ENCODE data around the gene IMPA2.

The IMPA2 gene

DNA sequence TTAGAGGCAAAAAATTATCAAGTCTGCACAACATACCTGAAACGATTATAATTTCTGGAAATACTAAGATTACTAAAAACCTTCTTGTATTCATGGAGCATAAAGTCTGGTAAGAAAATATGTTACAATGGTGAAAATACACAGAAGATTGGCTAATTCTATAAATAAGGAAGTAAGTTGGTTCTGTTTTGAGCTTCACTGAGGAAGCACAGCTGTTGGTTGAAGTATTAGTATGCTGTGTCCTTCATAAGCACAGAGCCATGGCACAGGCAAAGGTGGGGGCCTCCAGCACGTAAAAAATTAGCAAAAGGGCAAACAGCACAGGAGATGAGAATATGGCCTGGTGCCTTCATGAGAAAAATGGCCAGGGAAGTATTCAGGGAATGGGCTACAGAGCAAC, 72.0 kb downstream of the IMPA2 start:
- TF ChIP-seq, protein P1, sequence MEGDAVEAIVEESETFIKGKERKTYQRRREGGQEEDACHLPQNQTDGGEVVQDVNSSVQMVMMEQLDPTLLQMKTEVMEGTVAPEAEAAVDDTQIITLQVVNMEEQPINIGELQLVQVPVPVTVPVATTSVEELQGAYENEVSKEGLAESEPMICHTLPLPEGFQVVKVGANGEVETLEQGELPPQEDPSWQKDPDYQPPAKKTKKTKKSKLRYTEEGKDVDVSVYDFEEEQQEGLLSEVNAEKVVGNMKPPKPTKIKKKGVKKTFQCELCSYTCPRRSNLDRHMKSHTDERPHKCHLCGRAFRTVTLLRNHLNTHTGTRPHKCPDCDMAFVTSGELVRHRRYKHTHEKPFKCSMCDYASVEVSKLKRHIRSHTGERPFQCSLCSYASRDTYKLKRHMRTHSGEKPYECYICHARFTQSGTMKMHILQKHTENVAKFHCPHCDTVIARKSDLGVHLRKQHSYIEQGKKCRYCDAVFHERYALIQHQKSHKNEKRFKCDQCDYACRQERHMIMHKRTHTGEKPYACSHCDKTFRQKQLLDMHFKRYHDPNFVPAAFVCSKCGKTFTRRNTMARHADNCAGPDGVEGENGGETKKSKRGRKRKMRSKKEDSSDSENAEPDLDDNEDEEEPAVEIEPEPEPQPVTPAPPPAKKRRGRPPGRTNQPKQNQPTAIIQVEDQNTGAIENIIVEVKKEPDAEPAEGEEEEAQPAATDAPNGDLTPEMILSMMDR (IDR thresholded peaks at IDR 0.05; ENCODE audit: low read depth, low read length, missing control alignments) = no peak
- in situ Hi-C loops (cut with HindIII; ENCODE audit: low sequenced_read_pairs) = no loop called here

DNA sequence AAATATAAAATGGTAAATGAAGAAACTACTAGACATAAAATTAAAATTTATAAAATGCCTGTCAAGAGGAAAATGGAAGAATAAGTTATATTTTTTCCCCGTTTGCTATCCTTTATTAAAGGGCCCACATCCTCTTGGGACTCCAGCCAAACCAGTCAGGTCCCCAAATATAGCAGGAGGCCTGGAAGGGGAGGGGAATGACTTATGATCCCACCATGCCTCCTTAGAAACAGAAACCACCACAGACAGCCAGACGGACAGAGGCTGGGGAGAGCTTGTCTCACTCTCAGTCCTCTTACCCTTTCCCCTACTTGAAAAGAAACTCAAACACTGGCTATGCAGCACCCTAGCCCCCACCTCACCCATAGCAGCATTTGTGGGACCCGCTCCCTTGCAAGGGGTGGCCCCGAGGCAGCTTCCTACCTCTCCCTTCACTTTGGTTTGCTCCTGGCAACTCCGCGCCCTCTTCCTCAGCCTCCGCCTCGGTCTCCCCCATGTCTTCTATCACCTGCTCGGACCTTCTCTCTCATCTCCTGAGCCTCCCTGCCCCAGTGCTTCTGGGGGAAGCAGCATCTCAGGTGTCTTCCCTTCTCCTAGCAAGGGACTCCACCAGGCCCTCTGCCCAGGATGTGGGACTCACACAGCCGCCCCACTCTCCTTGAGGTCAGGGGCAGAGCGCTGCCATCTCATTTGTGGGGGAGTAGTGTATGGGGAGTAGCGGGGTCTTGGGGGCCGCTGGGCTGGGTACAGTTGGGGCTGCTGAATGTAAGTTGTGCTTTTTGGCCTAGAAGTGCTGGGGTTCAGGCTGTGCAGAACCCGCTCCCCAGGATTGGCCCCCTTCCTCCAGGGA, 75.0 kb downstream of the IMPA2 start:
- no peak for DNase-seq (ENCODE audit: low read depth)
- H3K4me3 ChIP-seq (ENCODE audit: low read depth, low read length) = no peak overlapping the region
- in situ Hi-C loops (cut with HindIII; ENCODE audit: low sequenced_read_pairs) = no loop called here
- TF ChIP-seq, protein P1 (IDR thresholded peaks at IDR 0.05; ENCODE audit: low read depth, low read length, missing control alignments) = no peak

More for the DNA sequence above, 72.0 kb downstream of the IMPA2 start:
- no peak for DNase-seq (ENCODE audit: low read depth)
- no peak overlapping the region for H3K4me3 ChIP-seq (ENCODE audit: low read depth, low read length)

DNA sequence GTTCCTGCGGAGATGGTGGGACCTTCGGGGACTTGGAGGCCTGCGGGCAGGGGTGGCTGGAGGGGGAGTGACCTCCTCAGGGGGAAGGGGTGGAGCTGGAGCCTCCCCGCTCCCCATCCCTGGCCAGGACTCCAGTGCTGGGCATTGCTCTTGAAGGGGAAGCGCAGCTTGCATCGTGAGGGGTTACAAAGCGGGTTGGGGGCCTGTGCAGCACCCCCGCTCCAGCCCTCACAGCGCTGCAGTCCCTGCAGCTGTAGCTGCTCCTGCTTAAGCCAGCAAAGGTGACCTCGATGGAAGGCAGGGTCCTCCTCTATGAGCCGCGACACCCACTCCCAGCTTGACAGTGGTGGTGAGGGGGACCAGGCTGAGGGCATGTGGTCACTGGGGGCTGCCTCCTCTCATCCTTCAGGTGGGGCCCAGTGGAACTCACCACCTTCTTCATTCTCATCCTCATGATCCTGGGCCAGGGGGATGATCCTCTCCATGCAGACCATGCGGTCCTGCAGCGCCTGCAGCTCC, 75.6 kb downstream of the IMPA2 start:
- DNase-seq (ENCODE audit: low read depth) = no peak
- no peak overlapping the region for H3K4me3 ChIP-seq (ENCODE audit: low read depth, low read length)
- TF ChIP-seq, protein P1 (IDR thresholded peaks at IDR 0.05; ENCODE audit: low read depth, low read length, missing control alignments) = no peak
- in situ Hi-C loops (cut with HindIII; ENCODE audit: low sequenced_read_pairs) = no loop called here

DNA sequence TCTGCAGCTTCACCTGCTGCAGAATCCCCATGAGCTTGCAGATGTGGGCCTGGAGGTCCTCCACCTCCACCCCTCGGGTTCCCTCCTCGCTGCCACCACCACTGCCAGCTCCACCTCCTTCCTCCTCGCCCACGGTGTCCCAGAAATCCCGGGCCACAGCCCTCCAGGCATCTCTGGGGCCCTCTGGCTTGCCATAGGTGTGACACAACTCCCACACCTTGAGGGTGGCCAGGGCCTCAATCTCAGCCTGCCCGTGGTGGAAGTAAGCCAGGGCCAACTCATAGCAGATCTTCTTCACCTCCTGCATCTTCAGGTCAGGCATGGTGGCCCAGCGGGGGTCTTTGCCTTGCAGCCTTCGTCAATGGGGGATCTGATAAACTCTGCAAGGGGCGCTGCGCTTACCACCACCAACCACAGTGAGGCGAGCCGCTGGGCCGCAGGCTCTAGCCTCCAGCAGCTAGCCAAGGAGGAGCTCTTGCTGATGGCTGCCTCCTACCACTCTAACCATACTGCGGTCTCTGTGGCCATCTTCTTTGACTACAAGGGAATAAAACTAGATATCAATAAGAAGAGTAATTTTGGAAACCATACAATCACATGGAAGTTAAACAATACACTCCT, 76.2 kb downstream of the IMPA2 start:
- TF ChIP-seq, protein P1 (IDR thresholded peaks at IDR 0.05; ENCODE audit: low read depth, low read length, missing control alignments) = no peak
- no peak overlapping the region for H3K4me3 ChIP-seq (ENCODE audit: low read depth, low read length)
- in situ Hi-C loops (cut with HindIII; ENCODE audit: low sequenced_read_pairs) = no loop called here
- DNase-seq (ENCODE audit: low read depth) = no peak

DNA sequence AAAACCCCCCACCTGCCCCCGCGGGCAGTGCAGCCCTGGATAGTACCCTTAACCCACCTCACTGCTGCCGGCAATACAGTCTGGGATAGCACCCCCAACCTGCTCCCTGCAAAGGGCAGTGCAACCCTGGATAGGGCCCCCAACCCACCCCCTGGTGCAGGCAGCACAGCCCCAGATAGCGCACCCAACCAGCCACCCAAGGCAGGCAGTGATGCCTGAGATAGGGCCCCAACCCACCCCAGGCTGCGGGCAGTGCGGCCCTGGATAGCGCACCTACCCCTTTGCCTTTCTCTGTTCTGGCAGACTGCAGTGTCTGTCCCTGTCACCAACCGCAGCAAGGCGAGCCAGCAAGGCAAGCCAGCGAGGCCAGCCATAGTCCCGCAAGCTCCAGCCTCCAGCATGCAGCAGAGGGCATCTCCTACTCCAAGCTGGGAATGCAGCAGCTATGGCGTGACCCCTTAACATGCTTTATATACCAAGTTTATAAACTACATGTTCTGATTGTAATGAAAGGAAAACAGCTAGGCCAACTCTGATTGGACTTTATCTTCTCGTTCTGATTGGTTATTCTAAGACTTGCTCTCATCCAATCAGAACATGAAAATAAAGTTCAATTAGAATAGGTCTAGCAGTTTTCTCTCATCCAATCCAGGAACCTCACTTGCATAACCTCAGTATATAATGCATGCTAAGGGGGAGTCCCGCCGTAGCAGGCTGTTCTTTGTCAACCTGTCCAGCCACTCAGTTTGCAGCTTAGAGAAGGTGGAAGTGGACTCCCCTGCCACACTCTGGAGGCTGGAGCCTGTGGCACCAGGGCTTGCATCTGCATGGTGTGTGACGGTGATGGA, 78.3 kb downstream of the IMPA2 start:
- H3K4me3 ChIP-seq (ENCODE audit: low read depth, low read length) = no peak overlapping the region
- in situ Hi-C loops (cut with HindIII; ENCODE audit: low sequenced_read_pairs) = no loop called here
- TF ChIP-seq, protein P1 (IDR thresholded peaks at IDR 0.05; ENCODE audit: low read depth, low read length, missing control alignments) = no peak
- DNase-seq (ENCODE audit: low read depth) = no peak

Data from astrocyte of the cerebellum (primary cell).